HepG2 (cell line): ENCODE results near the gene MYO1C. TPM values are rescaled to one million over a fixed set of nuclear protein-coding genes. Genes with fewer than 3 reads are reported as not detected.

ENCODE experiments used
- FOSL1 ChIP-seq: sonication (generic); formaldehyde crosslinking; IDR thresholded peaks from 2 replicates; pipeline ENCODE4 v1.9.0; 2021; ENCODE audit warnings: missing genetic modification reagents, borderline replicate concordance
- GABPB1 ChIP-seq: IDR thresholded peaks from 2 replicates; pipeline ENCODE4 v1.6.1; 2016; ENCODE audit warnings: mild to moderate bottlenecking, missing genetic modification reagents, moderate library complexity, missing compliant biosample characterization
- HDAC1 ChIP-seq: sonication (generic); formaldehyde crosslinking; IDR thresholded peaks from 2 replicates; pipeline ENCODE4 v1.5.1; 2020; ENCODE audit warnings: mild to moderate bottlenecking, missing genetic modification reagents
- RXRA ChIP-seq: sonication (generic); formaldehyde crosslinking; IDR thresholded peaks from 2 replicates; pipeline ENCODE4 v1.5.1; 2020; ENCODE audit warnings: missing genetic modification reagents
- SIN3A ChIP-seq: IDR thresholded peaks from 2 replicates; pipeline ENCODE4 v1.6.1; 2011; ENCODE audit warnings: low read depth, mild to moderate bottlenecking, control low read depth, low read length, borderline replicate concordance
- SRSF1 ChIP-seq: fragments of 200-400 bp; formaldehyde crosslinking; optimal IDR thresholded peaks from 2 replicates; pipeline ENCODE3; 2017; ENCODE audit warnings: mild to moderate bottlenecking, low read depth, low read length, moderate library complexity
- polyA plus RNA-seq, 8 experiments: library from polyadenylated mRNA; depleted of rRNA in 3 of 8; stranded (reverse) in 7 of 8; unstranded in 1 of 8; fragments of >200 nt; fragmentation: Illumina TruSeq in 4 of 8; extraction: Trizol in 4 of 8; gene quantifications; 2 replicates each; pipeline versions ENCODE4 v1.2.1 to v1.2.3, GENCODE V29; 2011 to 2016; ENCODE audit warnings: low read depth in 4 of 8, missing spikeins in 1 of 8, mixed read lengths in 1 of 8; ENCODE audit not compliant: insufficient read depth in 1 of 8
- total RNA-seq, 5 experiments: library from RNA; depleted of rRNA; stranded (reverse); fragments of >200 nt; fragmentation: Illumina TruSeq; extraction: Trizol; gene quantifications; 2 replicates each; pipeline ENCODE4 v1.2.3, GENCODE V29; 2016; ENCODE audit warnings: low read depth in 1 of 5
- TF ChIP-seq, protein P1 (sequence below): sonication (generic); formaldehyde crosslinking; IDR thresholded peaks from 2 replicates; pipeline ENCODE4 v1.4.0; 2020; ENCODE audit warnings: low read depth, mild to moderate bottlenecking, missing genetic modification reagents
- TF ChIP-seq, protein P2 (sequence below): sonication (generic); formaldehyde crosslinking; IDR thresholded peaks from 2 replicates; pipeline ENCODE4 v1.4.0; 2020; ENCODE audit warnings: low read depth, missing genetic modification reagents

Gene MYO1C
- total and polyA plus RNA-seq, 2 of the 13 experiments (the other 11 are each of a cell fraction or from before 2014, with no cell fraction given): 22.7 to 40.8 TPM

DNA sequence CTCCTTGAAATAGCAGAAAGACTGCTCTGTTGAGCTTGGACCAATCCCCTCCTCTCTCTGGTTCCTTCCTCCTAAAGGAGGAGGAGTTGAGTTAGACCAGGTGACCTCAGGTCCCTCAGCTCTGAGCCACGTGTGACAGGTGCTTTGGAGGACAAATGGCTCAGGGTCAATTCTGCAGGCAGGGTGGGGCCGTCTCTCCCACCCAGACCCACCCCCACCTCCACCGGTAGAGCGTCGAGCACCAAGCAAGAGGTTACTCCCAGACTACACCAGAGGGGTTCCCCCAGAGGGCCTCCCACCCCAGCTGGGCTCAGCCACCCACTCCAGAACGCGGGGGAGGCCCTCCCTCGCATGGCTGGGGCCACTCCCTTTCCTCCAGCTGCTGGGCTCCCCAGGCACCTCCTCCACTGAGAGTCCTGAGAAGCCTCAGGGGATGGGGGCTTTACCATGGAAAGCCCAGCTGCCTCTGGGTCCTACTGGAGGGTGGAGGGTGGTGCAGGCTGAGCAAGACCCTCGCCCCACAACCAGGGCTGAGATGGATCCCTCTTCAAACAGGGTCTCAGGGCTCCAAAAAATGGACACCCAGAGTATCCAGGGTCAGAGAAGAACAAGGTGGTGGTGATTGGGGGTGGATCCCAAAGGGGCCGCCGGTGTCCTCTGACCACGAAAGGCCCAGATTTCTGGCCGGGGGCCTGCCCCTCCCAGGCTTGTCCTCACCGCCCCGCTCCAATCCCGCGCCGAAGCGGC, 7.6 kb downstream of the MYO1C start (continued):
- TF ChIP-seq, protein P1, sequence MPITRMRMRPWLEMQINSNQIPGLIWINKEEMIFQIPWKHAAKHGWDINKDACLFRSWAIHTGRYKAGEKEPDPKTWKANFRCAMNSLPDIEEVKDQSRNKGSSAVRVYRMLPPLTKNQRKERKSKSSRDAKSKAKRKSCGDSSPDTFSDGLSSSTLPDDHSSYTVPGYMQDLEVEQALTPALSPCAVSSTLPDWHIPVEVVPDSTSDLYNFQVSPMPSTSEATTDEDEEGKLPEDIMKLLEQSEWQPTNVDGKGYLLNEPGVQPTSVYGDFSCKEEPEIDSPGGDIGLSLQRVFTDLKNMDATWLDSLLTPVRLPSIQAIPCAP (CRISPR knock-in tag): no peak
- TF ChIP-seq SIN3A: peak; percentile 6; the same call in 1 of the 2 replicates
- 0 out of 2 replicates have a peak, but pooled peaks have one; percentile 38 for TF ChIP-seq HDAC1 (CRISPR knock-in tag)
- no peak for TF ChIP-seq FOSL1 (CRISPR knock-in tag)
- TF ChIP-seq GABPB1: 0 out of 2 replicates have a peak, but pooled peaks have one; percentile 27
- TF ChIP-seq, protein P2, sequence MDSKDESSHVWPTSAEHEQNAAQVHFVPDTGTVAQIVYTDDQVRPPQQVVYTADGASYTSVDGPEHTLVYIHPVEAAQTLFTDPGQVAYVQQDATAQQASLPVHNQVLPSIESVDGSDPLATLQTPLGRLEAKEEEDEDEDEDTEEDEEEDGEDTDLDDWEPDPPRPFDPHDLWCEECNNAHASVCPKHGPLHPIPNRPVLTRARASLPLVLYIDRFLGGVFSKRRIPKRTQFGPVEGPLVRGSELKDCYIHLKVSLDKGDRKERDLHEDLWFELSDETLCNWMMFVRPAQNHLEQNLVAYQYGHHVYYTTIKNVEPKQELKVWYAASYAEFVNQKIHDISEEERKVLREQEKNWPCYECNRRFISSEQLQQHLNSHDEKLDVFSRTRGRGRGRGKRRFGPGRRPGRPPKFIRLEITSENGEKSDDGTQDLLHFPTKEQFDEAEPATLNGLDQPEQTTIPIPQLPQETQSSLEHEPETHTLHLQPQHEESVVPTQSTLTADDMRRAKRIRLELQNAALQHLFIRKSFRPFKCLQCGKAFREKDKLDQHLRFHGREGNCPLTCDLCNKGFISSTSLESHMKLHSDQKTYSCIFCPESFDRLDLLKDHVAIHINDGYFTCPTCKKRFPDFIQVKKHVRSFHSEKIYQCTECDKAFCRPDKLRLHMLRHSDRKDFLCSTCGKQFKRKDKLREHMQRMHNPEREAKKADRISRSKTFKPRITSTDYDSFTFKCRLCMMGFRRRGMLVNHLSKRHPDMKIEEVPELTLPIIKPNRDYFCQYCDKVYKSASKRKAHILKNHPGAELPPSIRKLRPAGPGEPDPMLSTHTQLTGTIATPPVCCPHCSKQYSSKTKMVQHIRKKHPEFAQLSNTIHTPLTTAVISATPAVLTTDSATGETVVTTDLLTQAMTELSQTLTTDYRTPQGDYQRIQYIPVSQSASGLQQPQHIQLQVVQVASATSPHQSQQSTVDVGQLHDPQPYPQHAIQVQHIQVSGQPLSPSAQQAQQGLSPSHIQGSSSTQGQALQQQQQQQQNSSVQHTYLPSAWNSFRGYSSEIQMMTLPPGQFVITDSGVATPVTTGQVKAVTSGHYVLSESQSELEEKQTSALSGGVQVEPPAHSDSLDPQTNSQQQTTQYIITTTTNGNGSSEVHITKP (CRISPR knock-in tag): peak; percentile 71; the same call in 1 of the 2 replicates
- peak; percentile 40 for TF ChIP-seq SRSF1
- TF ChIP-seq RXRA (CRISPR knock-in tag): 0 out of 2 replicates have a peak, but pooled peaks have one; percentile 29
- TF ChIP-seq, all 625 proteins: peak for 26
